ENCODE results near the gene SOX8.
"Not testable (repeated sequence)": the region's sequence is repeated elsewhere in the genome, so short reads cannot be mapped to it uniquely, and the experiment has no call there.

SOX8 gene

DNA sequence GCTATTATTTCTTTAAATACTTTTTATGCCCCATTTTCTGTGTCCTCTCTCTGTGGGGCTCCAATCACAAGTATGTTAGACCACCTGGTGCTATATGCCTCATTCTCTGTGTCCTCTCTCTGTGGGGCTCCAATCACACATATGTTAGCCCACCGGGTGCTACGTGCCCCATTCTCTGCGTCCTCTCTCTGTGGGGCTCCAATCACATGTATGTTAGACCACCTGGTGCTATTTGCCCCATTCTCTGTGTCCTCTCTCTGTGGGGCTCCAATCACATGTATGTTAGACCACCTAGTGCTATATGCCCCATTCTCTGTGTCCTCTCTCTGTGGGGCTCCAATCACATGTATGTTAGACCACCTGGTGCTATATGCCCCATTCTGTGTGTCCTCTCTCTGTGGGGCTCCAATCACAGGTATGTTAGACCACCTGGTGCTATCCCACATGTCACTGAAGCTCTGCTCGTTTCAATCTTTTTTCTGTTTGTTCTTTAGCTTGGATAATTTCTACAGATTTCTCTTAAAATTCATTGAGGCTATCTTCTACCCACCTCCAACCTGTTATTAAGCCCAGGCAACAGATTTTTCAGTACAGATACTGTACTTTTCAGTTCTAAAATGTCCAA, 39.0 kb upstream of the SOX8 start:
- CTCF ChIA-PET, result no interaction called here
- no peak for DNase-seq (ENCODE audit: extremely low spot score)
- TF ChIP-seq ELF4 (IDR thresholded peaks at IDR 0.05), result no peak
- TF ChIP-seq CTBP1 (IDR thresholded peaks at IDR 0.05; ENCODE audit: borderline replicate concordance), result no peak
- TF ChIP-seq LEF1 (IDR thresholded peaks at IDR 0.05; ENCODE audit: borderline replicate concordance), result no peak
- no peak for TF ChIP-seq TARDBP (IDR thresholded peaks at IDR 0.05)
- TF ChIP-seq, protein P1, sequence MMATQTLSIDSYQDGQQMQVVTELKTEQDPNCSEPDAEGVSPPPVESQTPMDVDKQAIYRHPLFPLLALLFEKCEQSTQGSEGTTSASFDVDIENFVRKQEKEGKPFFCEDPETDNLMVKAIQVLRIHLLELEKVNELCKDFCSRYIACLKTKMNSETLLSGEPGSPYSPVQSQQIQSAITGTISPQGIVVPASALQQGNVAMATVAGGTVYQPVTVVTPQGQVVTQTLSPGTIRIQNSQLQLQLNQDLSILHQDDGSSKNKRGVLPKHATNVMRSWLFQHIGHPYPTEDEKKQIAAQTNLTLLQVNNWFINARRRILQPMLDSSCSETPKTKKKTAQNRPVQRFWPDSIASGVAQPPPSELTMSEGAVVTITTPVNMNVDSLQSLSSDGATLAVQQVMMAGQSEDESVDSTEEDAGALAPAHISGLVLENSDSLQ (IDR thresholded peaks at IDR 0.05), result no peak
- no peak for TF ChIP-seq SUZ12 (IDR thresholded peaks at IDR 0.05)
- no peak for TF ChIP-seq SP1 (IDR thresholded peaks at IDR 0.05)
- no peak for TF ChIP-seq L3MBTL2 (conservative IDR thresholded peaks at IDR 0.05)
- no peak for TF ChIP-seq BHLHE40 (IDR thresholded peaks at IDR 0.05; ENCODE audit: borderline replicate concordance)
- TF ChIP-seq FOXA1 (IDR thresholded peaks at IDR 0.05), result no peak
- TF ChIP-seq FOXM1 (IDR thresholded peaks at IDR 0.05; ENCODE audit: borderline replicate concordance), result no peak
- no peak for TF ChIP-seq ZNF384 (IDR thresholded peaks at IDR 0.05)
- TF ChIP-seq HDGF (IDR thresholded peaks at IDR 0.05; ENCODE audit: borderline replicate concordance), result no peak
- TF ChIP-seq ARNT (IDR thresholded peaks at IDR 0.05), result no peak
- POLR2A ChIA-PET, result no interaction called here

DNA sequence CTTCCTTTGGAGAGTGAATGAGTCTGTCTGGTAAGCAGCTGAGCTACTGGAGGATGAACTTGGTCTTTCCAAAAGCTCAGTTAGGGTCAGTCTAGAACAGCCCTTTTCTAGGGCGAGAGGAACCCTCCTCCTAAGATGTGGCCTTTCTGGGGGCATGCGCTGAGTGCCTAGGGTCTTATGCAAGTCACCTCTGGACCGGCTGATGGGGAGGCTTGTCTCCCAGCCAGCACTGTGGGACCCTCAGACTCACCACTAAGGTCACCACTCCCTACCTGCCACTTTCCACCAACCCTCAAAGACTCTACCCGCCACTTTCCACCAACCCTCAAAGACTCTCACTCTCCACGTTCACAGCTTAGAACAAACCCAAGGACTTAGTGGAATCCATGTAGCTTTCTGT, 37.6 kb upstream of the SOX8 start:
- CTCF ChIA-PET, result no interaction called here

DNA sequence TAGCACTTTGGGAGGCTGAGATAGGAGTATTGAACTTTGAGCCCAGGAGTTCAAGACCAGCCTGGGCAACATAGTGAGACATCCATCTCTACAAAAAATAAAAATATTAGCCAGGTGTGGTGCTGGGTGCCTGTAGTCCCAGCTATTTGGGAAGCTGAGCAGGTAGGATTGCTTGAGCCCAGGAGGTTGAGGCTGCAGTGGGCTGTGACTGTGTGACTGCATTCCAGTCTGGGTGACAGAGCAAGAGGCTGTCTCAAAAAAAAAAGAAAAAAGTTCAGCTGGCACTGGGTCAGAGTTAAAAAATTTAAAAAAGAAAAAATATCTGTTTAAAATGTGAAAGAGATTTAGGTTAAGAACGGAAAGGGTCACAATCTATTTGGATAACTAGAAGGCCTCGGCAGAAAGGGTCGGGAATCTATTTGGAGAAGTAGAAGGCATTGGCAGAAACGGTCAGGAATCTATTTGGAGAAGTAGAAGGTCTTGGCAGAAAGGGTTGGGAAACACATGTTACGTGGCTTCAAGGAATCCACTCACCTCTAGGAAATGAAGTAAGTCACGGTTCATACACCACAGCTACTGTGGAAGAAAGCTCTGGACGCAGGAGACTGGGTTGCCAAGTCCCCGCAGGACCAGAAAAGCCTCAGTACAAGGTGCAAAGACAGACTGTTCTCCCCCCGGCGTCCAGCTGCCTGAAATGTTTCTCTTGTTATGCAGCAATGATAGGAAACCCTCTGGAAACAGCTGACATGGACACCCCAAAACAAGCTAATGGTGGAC, 36.1 kb upstream of the SOX8 start:
- no peak for TF ChIP-seq CTBP1 (IDR thresholded peaks at IDR 0.05; ENCODE audit: borderline replicate concordance)
- no peak for TF ChIP-seq FOXK2 (IDR thresholded peaks at IDR 0.05)
- no peak for TF ChIP-seq ZNF384 (IDR thresholded peaks at IDR 0.05)
- no peak for TF ChIP-seq FOXA1 (IDR thresholded peaks at IDR 0.05)
- TF ChIP-seq, protein P1 (IDR thresholded peaks at IDR 0.05), result no peak
- TF ChIP-seq BHLHE40 (IDR thresholded peaks at IDR 0.05; ENCODE audit: borderline replicate concordance), result no peak
- TF ChIP-seq ELF4 (IDR thresholded peaks at IDR 0.05), result no peak
- POLR2A ChIA-PET, result no interaction called here
- CTCF ChIA-PET, result no interaction called here
- no peak for DNase-seq (ENCODE audit: extremely low spot score)

More for the DNA sequence above, 37.6 kb upstream of the SOX8 start:
- DNase-seq (ENCODE audit: extremely low spot score), result no peak
- POLR2A ChIA-PET, result no interaction called here
- no peak for TF ChIP-seq ELF4 (IDR thresholded peaks at IDR 0.05)
- TF ChIP-seq ARNT (IDR thresholded peaks at IDR 0.05), result no peak
- TF ChIP-seq ZNF384 (IDR thresholded peaks at IDR 0.05), result no peak
- TF ChIP-seq BHLHE40 (IDR thresholded peaks at IDR 0.05; ENCODE audit: borderline replicate concordance), result no peak
- no peak for TF ChIP-seq SP1 (IDR thresholded peaks at IDR 0.05)
- TF ChIP-seq L3MBTL2 (conservative IDR thresholded peaks at IDR 0.05), result no peak
- no peak for TF ChIP-seq TARDBP (IDR thresholded peaks at IDR 0.05)
- TF ChIP-seq HDGF (IDR thresholded peaks at IDR 0.05; ENCODE audit: borderline replicate concordance), result no peak
- no peak for TF ChIP-seq LEF1 (IDR thresholded peaks at IDR 0.05; ENCODE audit: borderline replicate concordance)
- TF ChIP-seq NFRKB (IDR thresholded peaks at IDR 0.05), result no peak
- TF ChIP-seq SUZ12 (IDR thresholded peaks at IDR 0.05), result no peak
- no peak for TF ChIP-seq FOXA1 (IDR thresholded peaks at IDR 0.05)
- TF ChIP-seq CTBP1 (IDR thresholded peaks at IDR 0.05; ENCODE audit: borderline replicate concordance), result no peak
- no peak for TF ChIP-seq FOXM1 (IDR thresholded peaks at IDR 0.05; ENCODE audit: borderline replicate concordance)
- TF ChIP-seq, protein P1 (IDR thresholded peaks at IDR 0.05), result no peak
- no peak for TF ChIP-seq FOXK2 (IDR thresholded peaks at IDR 0.05)

GRCh38 chr16:946048-946395, 35.5 kb upstream of the SOX8 start:
- no peak for TF ChIP-seq ZNF384 (IDR thresholded peaks at IDR 0.05)
- no peak for TF ChIP-seq FOXK2 (IDR thresholded peaks at IDR 0.05)
- TF ChIP-seq L3MBTL2 (conservative IDR thresholded peaks at IDR 0.05), result no peak
- no peak for TF ChIP-seq CTBP1 (IDR thresholded peaks at IDR 0.05; ENCODE audit: borderline replicate concordance)
- TF ChIP-seq SP1 (IDR thresholded peaks at IDR 0.05), result no peak
- ChIA-PET CTCF (no interaction called here), POLR2A (no interaction called here)
- DNase-seq (ENCODE audit: extremely low spot score), result no peak

DNA sequence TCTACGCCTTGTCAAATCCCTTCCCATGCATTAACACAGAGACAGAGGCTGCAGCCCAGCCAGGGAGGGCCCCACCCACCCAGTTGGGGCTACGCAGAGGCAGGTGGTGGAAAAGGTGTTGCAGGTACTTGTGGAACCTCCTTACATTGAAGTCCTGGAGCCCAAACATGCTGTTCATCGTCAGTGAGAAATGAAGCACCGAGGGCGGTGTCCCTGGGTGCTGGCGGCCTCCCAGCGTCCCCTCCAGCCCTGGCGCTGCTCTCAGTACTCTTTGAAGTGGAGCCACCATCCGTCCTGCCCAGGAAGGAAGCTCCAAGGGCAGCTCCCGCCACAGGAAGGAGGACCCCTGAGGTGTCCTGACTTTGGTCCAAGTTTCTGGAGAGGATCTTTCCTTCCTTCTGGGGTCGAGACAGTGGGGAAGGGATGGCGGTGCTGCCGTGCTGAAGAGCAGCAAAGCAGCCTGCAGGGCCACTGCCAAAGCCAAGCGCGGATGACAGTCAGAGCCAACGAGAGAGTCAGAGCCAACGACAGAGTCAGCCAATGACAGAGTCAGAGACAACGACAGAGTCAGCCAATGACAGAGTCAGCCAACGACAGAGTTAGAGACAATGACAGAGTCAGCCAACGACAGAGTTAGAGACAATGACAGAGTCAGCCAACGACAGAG, 34.2 kb upstream of the SOX8 start:
- no peak for DNase-seq (ENCODE audit: extremely low spot score)
- no peak for TF ChIP-seq TARDBP (IDR thresholded peaks at IDR 0.05)
- CTCF ChIA-PET, result no interaction called here
- POLR2A ChIA-PET, result no interaction called here

DNA sequence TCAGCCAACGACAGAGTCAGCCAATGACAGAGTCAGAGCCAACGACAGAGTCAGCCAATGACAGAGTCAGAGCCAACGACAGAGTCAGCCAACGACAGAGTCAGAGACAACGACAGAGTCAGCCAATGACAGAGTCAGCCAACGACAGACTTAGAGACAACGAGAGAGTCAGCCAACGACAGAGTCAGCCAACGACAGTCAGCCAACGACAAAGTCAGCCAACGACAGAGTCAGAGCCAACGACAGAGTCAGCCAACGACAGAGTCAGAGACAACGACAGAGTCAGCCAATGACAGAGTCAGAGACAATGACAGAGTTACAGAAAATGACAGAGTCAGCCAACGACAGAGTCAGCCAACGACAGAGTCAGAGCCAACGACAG, 33.7 kb upstream of the SOX8 start:
- POLR2A ChIA-PET; CTCF ChIA-PET; DNase-seq (ENCODE audit: extremely low spot score): not testable (repeated sequence)

DNA sequence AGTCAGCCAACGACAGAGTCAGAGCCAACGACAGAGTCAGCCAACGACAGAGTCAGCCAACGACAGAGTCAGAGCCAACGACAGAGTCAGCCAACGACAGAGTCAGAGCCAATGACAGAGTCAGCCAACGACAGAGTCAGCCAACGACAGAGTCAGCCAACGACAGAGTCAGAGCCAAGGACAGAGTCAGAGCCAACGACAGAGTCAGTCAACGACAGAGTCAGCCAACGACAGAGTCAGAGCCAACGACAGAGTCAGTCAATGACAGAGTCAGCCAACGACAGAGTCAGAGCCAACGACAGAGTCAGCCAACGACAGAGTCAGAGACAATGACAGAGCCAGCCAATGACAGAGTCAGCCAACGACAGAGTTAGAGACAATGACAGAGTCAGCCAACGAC, 32.8 kb upstream of the SOX8 start:
- DNase-seq (ENCODE audit: extremely low spot score); POLR2A ChIA-PET; CTCF ChIA-PET: not testable (repeated sequence)

GRCh38 chr16:950733-951573, 30.6 kb upstream of the SOX8 start:
- POLR2A ChIA-PET, result not testable (repeated sequence)

More at GRCh38 chr16:950733-951573, 30.6 kb upstream of the SOX8 start:
- DNase-seq (ENCODE audit: extremely low spot score); CTCF ChIA-PET: not testable (repeated sequence)
